Muscle of leg (tissue), 11 donors: ENCODE data around the gene XPO4. TPM values are rescaled to one million over a fixed set of nuclear protein-coding genes. Genes with fewer than 3 reads are reported as not detected.
A peak's percentile ranks its signal among the peaks of the same experiment; 100 is the strongest.

Experiments used
- DNase-seq: peaks from one replicate; pipeline ENCODE4 v3.0.0; 2013
- H3K27ac ChIP-seq: one replicate; pipeline ENCODE4 v1.5.1; 2013; ENCODE audit warnings: mild to moderate bottlenecking, low read length, control low read depth
- H3K27me3 ChIP-seq: one replicate; pipeline ENCODE4 v1.6.1; 2013; ENCODE audit warnings: low read length; ENCODE audit not compliant: control insufficient read depth, insufficient read depth
- H3K36me3 ChIP-seq: one replicate; pipeline ENCODE4 v1.6.1; 2013; ENCODE audit warnings: low read length; ENCODE audit not compliant: control insufficient read depth, insufficient read depth
- H3K4me1 ChIP-seq: one replicate; pipeline ENCODE4 v1.6.1; 2013; ENCODE audit warnings: low read length; ENCODE audit not compliant: control insufficient read depth, insufficient read depth
- H3K4me3 ChIP-seq: one replicate; pipeline ENCODE4 v1.5.1; 2013; ENCODE audit warnings: low read length, control low read depth
- H3K9me3 ChIP-seq: replicated peaks from 2 replicates; pipeline ENCODE4 v1.6.1; 2013; ENCODE audit warnings: low read depth, low read length; ENCODE audit not compliant: control insufficient read depth
- WGBS: methylation state at CpG from one replicate; pipeline ENCODE4 v1.1.5; 2013; ENCODE audit warnings: missing lambda C conversion rate; ENCODE audit not compliant: insufficient coverage; 5-methylcytosine and 5-hydroxymethylcytosine counted together
- polyA plus RNA-seq, 8 donors: library from polyadenylated mRNA; unstranded; fragments of 120-200 nt; gene quantifications; one replicate each; pipeline versions ENCODE4 v1.2.1 to v1.2.3, GENCODE V29; 2013; ENCODE audit warnings: inconsistent platforms in 1 of 8, low replicate concordance in 1 of 8; ENCODE audit not compliant: insufficient read length in 8 of 8, insufficient read depth in 1 of 8
- total RNA-seq: library from RNA; stranded (reverse); fragments of 120-200 nt; gene quantifications from one replicate; pipeline ENCODE4 v1.2.4, GENCODE V29; 2013

Gene XPO4
- total and polyA plus RNA-seq, 9 donors = 15.4 to 39.8 (median 22.5) TPM

- Histone ChIP-seq H3K9me3 (no peaks in the 10 kb centered on the region), H3K27me3 (no peaks in the 10 kb centered on the region), H3K36me3 (peaks cover 19% of the 10 kb centered on the region), H3K27ac (no peak overlapping the region), H3K4me1 (no peaks in the 10 kb centered on the region), H3K4me3 (no peak overlapping the region)
- DNase-seq = no peak
- WGBS = 57% methylated on average over 1 of the region's 6 CpGs
Observed at GRCh38 chr13:20799726-20800416, 102.7 kb downstream of the XPO4 start.

- no peaks in the 10 kb centered on the region for H3K4me1 ChIP-seq
- H3K27me3 ChIP-seq = no peaks in the 10 kb centered on the region
- DNase-seq = no peak
- no peaks in the 10 kb centered on the region for H3K9me3 ChIP-seq
- WGBS = 96% methylated on average over 3 of the region's 4 CpGs
- peaks cover 27% of the 10 kb centered on the region for H3K36me3 ChIP-seq
- no peak overlapping the region for H3K27ac ChIP-seq
- H3K4me3 ChIP-seq = no peak overlapping the region
Observed at GRCh38 chr13:20798027-20798426, 104.5 kb downstream of the XPO4 start.

- WGBS = 38% methylated on average over 2 of the region's 5 CpGs
- Histone ChIP-seq H3K9me3 (no peaks in the 10 kb centered on the region), H3K27ac (peak overlapping the region; percentile 33), H3K27me3 (no peaks in the 10 kb centered on the region), H3K36me3 (peaks cover 27% of the 10 kb centered on the region), H3K4me3 (no peak overlapping the region), H3K4me1 (no peaks in the 10 kb centered on the region)
- DNase-seq = peak; percentile 81
Observed at GRCh38 chr13:20796791-20797508, 105.6 kb downstream of the XPO4 start.

GRCh38 chr13:20789665-20790064, 112.9 kb downstream of the XPO4 start:
- no peak for DNase-seq
- 97% methylated on average over 6 of the region's 7 CpGs for WGBS
- Histone ChIP-seq H3K9me3 (no peaks in the 10 kb centered on the region), H3K4me1 (no peaks in the 10 kb centered on the region), H3K4me3 (no peak overlapping the region), H3K36me3 (peaks cover 38% of the 10 kb centered on the region), H3K27ac (no peak overlapping the region), H3K27me3 (no peaks in the 10 kb centered on the region)

GRCh38 chr13:20788312-20788711, 114.2 kb downstream of the XPO4 start:
- no peaks in the 10 kb centered on the region for H3K9me3 ChIP-seq
- DNase-seq = no peak
- H3K27ac ChIP-seq = no peak overlapping the region
- H3K36me3 ChIP-seq = peaks cover 38% of the 10 kb centered on the region
- no CpG with 5 or more reads among the region's 1 CpG for WGBS
- H3K27me3 ChIP-seq = no peaks in the 10 kb centered on the region
- H3K4me3 ChIP-seq = no peak overlapping the region
- no peaks in the 10 kb centered on the region for H3K4me1 ChIP-seq

- no peaks in the 10 kb centered on the region for H3K4me1 ChIP-seq
- no peak overlapping the region for H3K27ac ChIP-seq
- no peak overlapping the region for H3K4me3 ChIP-seq
- no peak for DNase-seq
- no peaks in the 10 kb centered on the region for H3K9me3 ChIP-seq
- 89% methylated on average over 3 of the region's 5 CpGs for WGBS
- H3K27me3 ChIP-seq = no peaks in the 10 kb centered on the region
- H3K36me3 ChIP-seq = peaks cover 39% of the 10 kb centered on the region
Observed at GRCh38 chr13:20787180-20787579, 115.4 kb downstream of the XPO4 start.

- Histone ChIP-seq H3K9me3 (no peaks in the 10 kb centered on the region), H3K36me3 (peaks cover 33% of the 10 kb centered on the region), H3K4me3 (no peak overlapping the region), H3K4me1 (no peaks in the 10 kb centered on the region), H3K27ac (no peak overlapping the region), H3K27me3 (no peaks in the 10 kb centered on the region)
- DNase-seq = no peak
- WGBS = no CpG with 5 or more reads among the region's 3 CpGs
Observed at GRCh38 chr13:20782116-20782708, 120.3 kb downstream of the XPO4 start.

GRCh38 chr13:20780317-20780716, 122.2 kb downstream of the XPO4 start:
- H3K4me3 ChIP-seq = no peak overlapping the region
- DNase-seq = no peak
- peaks cover 21% of the 10 kb centered on the region for H3K36me3 ChIP-seq
- WGBS = no CpG with 5 or more reads among the region's 1 CpG
- H3K27ac ChIP-seq = no peak overlapping the region
- no peaks in the 10 kb centered on the region for H3K9me3 ChIP-seq
- no peaks in the 10 kb centered on the region for H3K27me3 ChIP-seq
- H3K4me1 ChIP-seq = no peaks in the 10 kb centered on the region

- peaks cover 16% of the 10 kb centered on the region for H3K36me3 ChIP-seq
Observed at GRCh38 chr13:20779405-20779804, 123.1 kb downstream of the XPO4 start.

GRCh38 chr13:20778311-20778710, 124.2 kb downstream of the XPO4 start:
- H3K9me3 ChIP-seq = no peaks in the 10 kb centered on the region
- no peaks in the 10 kb centered on the region for H3K27me3 ChIP-seq
- no CpG with 5 or more reads among the region's 1 CpG for WGBS
- H3K27ac ChIP-seq = no peak overlapping the region
- no peaks in the 10 kb centered on the region for H3K4me1 ChIP-seq
- no peak for DNase-seq
- peaks cover 8% of the 10 kb centered on the region for H3K36me3 ChIP-seq
- no peak overlapping the region for H3K4me3 ChIP-seq

More at GRCh38 chr13:20779405-20779804, 123.1 kb downstream of the XPO4 start:
- no peak overlapping the region for H3K4me3 ChIP-seq
- no CpG with 5 or more reads among the region's 7 CpGs for WGBS
- H3K9me3 ChIP-seq = no peaks in the 10 kb centered on the region
- DNase-seq = no peak
- H3K27me3 ChIP-seq = no peaks in the 10 kb centered on the region
- H3K27ac ChIP-seq = no peak overlapping the region
- no peaks in the 10 kb centered on the region for H3K4me1 ChIP-seq
